Keratinocyte (primary cell): ENCODE measurements around the gene EEA1. TPM values are rescaled to one million over a fixed set of nuclear protein-coding genes. Genes with fewer than 3 reads are reported as not detected.

Source experiments
- DNase-seq: peaks from one replicate; pipeline ENCODE4 v3.0.0-alpha.2; 2011; ENCODE audit warnings: low read depth, missing footprints, low spot score
- FAIRE-seq: peaks from 2 replicates; lab custom pipeline; 2011; peaks lifted over from hg19 to GRCh38; lab: Jason Lieb, UNC
- H2AFZ ChIP-seq: 2 replicates; pipeline ENCODE4 v1.6.0; 2012; ENCODE audit warnings: low read length, control low read depth, inconsistent platforms; ENCODE audit not compliant: control insufficient read depth
- H3K27ac ChIP-seq: 2 replicates; pipeline ENCODE4 v1.5.1; 2011; ENCODE audit warnings: low read length; ENCODE audit not compliant: control insufficient read depth, insufficient read depth
- H3K27me3 ChIP-seq: 3 replicates; pipeline ENCODE4 v1.6.0; 2011; ENCODE audit warnings: low read length; ENCODE audit not compliant: control insufficient read depth, insufficient read depth; ENCODE audit errors: extremely low read depth
- H3K36me3 ChIP-seq, 2 experiments: 2 replicates in 1 of 2; 3 replicates in 1 of 2; pipeline ENCODE4 v1.5.1; 2011; ENCODE audit warnings: low read length in 2 of 2, mild to moderate bottlenecking in 1 of 2; ENCODE audit not compliant: control insufficient read depth in 2 of 2, insufficient read depth in 2 of 2; ENCODE audit errors: extremely low read depth in 1 of 2
- H3K4me1 ChIP-seq: 3 replicates; pipeline ENCODE4 v1.5.1; 2011; ENCODE audit warnings: low read length; ENCODE audit not compliant: control insufficient read depth, insufficient read depth; ENCODE audit errors: extremely low read depth
- H3K4me2 ChIP-seq: 3 replicates; pipeline ENCODE4 v1.6.0; 2011; ENCODE audit warnings: low read depth, low read length; ENCODE audit not compliant: control insufficient read depth, insufficient read depth; ENCODE audit errors: extremely low read depth
- H3K4me3 ChIP-seq, 3 experiments: fragments of 200-600 bp in 1 of 3; sonication (generic) in 1 of 3; 2 replicates in 2 of 3; 3 replicates in 1 of 3; pipeline ENCODE4 v1.5.1; 2011 to 2016; ENCODE audit warnings: low read length in 3 of 3, mild to moderate bottlenecking in 3 of 3, control low read depth in 2 of 3, inconsistent platforms in 1 of 3, low read depth in 1 of 3, mixed read lengths in 1 of 3, mixed run types in 1 of 3, moderate library complexity in 1 of 3; ENCODE audit not compliant: control insufficient read depth in 2 of 3, insufficient read depth in 2 of 3; ENCODE audit errors: extremely low read depth in 1 of 3
- H3K79me2 ChIP-seq: 2 replicates; pipeline ENCODE4 v1.6.0; 2012; ENCODE audit warnings: low read length; ENCODE audit not compliant: control insufficient read depth, insufficient read depth
- H3K9ac ChIP-seq: 3 replicates; pipeline ENCODE4 v1.6.0; 2011; ENCODE audit warnings: low read length; ENCODE audit not compliant: control insufficient read depth, insufficient read depth; ENCODE audit errors: extremely low read depth
- H3K9me1 ChIP-seq: 3 replicates; pipeline ENCODE4 v1.6.0; 2011; ENCODE audit warnings: low read length; ENCODE audit not compliant: control insufficient read depth, insufficient read depth; ENCODE audit errors: extremely low read depth
- H3K9me3 ChIP-seq: 2 replicates; pipeline ENCODE4 v1.5.1; 2012; ENCODE audit warnings: low read depth, low read length; ENCODE audit not compliant: control insufficient read depth
- H4K20me1 ChIP-seq: 3 replicates; pipeline ENCODE4 v1.6.0; 2011; ENCODE audit warnings: low read length; ENCODE audit not compliant: control insufficient read depth, insufficient read depth; ENCODE audit errors: extremely low read depth
- EZH2 ChIP-seq: IDR thresholded peaks from one replicate; pipeline ENCODE4 v1.6.1; 2012; ENCODE audit warnings: inconsistent platforms, mild to moderate bottlenecking, low read length, moderate library complexity
- dilution Hi-C: fragments of 300-500 bp; cut with MboI; formaldehyde crosslinking; loops from one replicate; pipeline ENCODE4 v1.7.0; 2020; ENCODE audit warnings: low sequenced_read_pairs; ENCODE audit not compliant: extremely low pct_ligation_motif_present
- polyA plus RNA-seq, 5 experiments: library from polyadenylated mRNA; depleted of rRNA in 3 of 5; stranded (reverse) in 3 of 5; stranded (forward) in 1 of 5; unstranded in 1 of 5; fragments of >200 nt; gene quantifications; 1 replicate in 1 of 5; 2 replicates in 3 of 5; 3 replicates in 1 of 5; pipeline versions ENCODE4 v1.2.1 to v1.2.3, GENCODE V29; 2011 to 2012; ENCODE audit warnings: missing spikeins in 2 of 5, low read depth in 1 of 5, low replicate concordance in 1 of 5
- TF ChIP-seq, protein P1 (sequence below), 3 experiments: IDR thresholded peaks in 1 of 3; conservative IDR thresholded peaks in 1 of 3; optimal IDR thresholded peaks in 1 of 3; 2 replicates in 2 of 3; 3 replicates in 1 of 3; pipeline versions ENCODE3 to v1.5.1; 2011; ENCODE audit warnings: low read length in 3 of 3, mild to moderate bottlenecking in 3 of 3, moderate library complexity in 2 of 3, control low read depth in 1 of 3, inconsistent platforms in 1 of 3; ENCODE audit not compliant: insufficient read depth in 2 of 3; ENCODE audit errors: extremely low read depth in 1 of 3

EEA1 gene
- polyA plus RNA-seq, 1 donor (not counting 4 experiments of a cell fraction or from before 2014, with no cell fraction given), result 14.3 TPM

DNA sequence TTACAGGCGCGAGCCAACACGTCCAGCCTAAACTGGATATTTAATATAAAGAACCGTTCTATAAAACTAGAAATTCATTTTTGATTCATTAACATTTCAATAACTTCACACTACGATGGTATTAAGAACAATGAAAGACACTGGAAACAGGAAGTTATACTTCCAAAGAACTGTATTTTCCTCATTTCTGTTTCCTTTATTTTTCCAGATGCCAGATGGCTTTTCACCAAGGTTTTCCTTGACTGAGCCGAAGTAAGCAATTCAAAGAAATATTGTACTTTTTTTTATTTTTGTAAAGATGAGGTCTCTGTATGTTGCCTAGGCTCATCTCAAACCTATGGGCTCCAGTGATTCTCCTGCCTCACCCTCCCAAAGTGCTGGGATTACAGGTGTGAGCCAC is 28.2 kb downstream of the EEA1 start:
- TF ChIP-seq, protein P1, sequence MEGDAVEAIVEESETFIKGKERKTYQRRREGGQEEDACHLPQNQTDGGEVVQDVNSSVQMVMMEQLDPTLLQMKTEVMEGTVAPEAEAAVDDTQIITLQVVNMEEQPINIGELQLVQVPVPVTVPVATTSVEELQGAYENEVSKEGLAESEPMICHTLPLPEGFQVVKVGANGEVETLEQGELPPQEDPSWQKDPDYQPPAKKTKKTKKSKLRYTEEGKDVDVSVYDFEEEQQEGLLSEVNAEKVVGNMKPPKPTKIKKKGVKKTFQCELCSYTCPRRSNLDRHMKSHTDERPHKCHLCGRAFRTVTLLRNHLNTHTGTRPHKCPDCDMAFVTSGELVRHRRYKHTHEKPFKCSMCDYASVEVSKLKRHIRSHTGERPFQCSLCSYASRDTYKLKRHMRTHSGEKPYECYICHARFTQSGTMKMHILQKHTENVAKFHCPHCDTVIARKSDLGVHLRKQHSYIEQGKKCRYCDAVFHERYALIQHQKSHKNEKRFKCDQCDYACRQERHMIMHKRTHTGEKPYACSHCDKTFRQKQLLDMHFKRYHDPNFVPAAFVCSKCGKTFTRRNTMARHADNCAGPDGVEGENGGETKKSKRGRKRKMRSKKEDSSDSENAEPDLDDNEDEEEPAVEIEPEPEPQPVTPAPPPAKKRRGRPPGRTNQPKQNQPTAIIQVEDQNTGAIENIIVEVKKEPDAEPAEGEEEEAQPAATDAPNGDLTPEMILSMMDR (optimal IDR thresholded peaks at IDR 0.05 in 1 of 3, IDR thresholded peaks at IDR 0.05 in 1 of 3, conservative IDR thresholded peaks at IDR 0.05 in 1 of 3; ENCODE audit: extremely low read depth in 1 of 3, insufficient read depth in 2 of 3, low read length in 3 of 3), result no peak
- TF ChIP-seq EZH2, result no peak
- no peaks in the 10 kb centered on the region for H3K9me3 ChIP-seq
- H3K27me3 ChIP-seq, result no peaks in the 10 kb centered on the region
- FAIRE-seq (no peak), DNase-seq (no peak)
- no peak overlapping the region for H3K27ac ChIP-seq
- peaks cover 0 to 1% of the 10 kb centered on the region in 2 experiments for H3K36me3 ChIP-seq
- H3K4me1 ChIP-seq, result peaks cover 20% of the 10 kb centered on the region
- H2AFZ ChIP-seq, result no peak overlapping the region
- no peak overlapping the region for H3K4me2 ChIP-seq
- no peak overlapping the region for H3K4me3 ChIP-seq
- H3K79me2 ChIP-seq, result peaks cover 65% of the 10 kb centered on the region
- dilution Hi-C loops, result no loop called here
- no peaks in the 10 kb centered on the region for H3K9me1 ChIP-seq
- no peak overlapping the region for H3K9ac ChIP-seq
- no peaks in the 10 kb centered on the region for H4K20me1 ChIP-seq

DNA sequence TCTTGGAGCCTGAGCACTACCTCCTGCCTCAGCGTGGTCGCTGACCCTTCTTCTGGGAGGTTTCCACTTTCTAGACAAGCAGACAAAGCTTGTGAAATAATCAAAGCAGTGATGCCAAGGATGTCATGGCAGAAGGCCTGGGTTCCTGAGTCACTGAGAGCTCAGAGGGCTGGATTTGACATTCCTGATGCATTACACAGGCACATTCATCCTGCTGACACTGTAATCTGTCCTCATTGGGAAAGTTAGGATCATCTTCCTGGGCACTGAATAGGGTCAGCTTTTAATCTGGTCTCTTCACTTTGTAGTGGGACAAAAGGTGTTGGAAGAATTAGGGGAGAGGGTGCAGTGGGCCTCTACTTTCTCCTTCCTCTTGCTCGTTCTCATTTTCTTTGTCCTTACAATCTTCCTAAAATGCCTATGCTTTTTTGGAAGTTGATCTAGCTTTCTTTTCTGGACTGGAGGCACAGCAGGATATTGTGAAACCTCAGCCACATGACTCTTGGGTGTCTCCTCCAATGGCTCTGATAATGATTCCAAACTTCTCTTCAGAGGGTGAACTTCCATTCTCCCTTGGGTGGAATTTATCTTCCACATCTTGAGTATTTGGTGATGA is 29.6 kb downstream of the EEA1 start:
- H3K4me2 ChIP-seq, result peak overlapping the region; percentile 97
- H3K27ac ChIP-seq, result peak overlapping the region; percentile 95
- H3K79me2 ChIP-seq, result peaks cover 56% of the 10 kb centered on the region
- H3K9me3 ChIP-seq, result no peaks in the 10 kb centered on the region
- peaks cover 20% of the 10 kb centered on the region for H3K4me1 ChIP-seq
- peaks cover 0 to 3% of the 10 kb centered on the region in 2 experiments for H3K36me3 ChIP-seq
- H3K9me1 ChIP-seq, result no peaks in the 10 kb centered on the region
- H3K27me3 ChIP-seq, result no peaks in the 10 kb centered on the region
- H2AFZ ChIP-seq, result peak overlapping the region; percentile 76
- peak overlapping the region; percentile 63 for H3K9ac ChIP-seq
- peak; percentile 99 for FAIRE-seq
- H4K20me1 ChIP-seq, result no peaks in the 10 kb centered on the region
- dilution Hi-C loops, result no loop called here
- peak; percentile 75 for DNase-seq
- TF ChIP-seq, protein P1 (optimal IDR thresholded peaks at IDR 0.05 in 1 of 3, IDR thresholded peaks at IDR 0.05 in 1 of 3, conservative IDR thresholded peaks at IDR 0.05 in 1 of 3; ENCODE audit: extremely low read depth in 1 of 3, insufficient read depth in 2 of 3, low read length in 3 of 3), result no peak
- no peak for TF ChIP-seq EZH2
- peak overlapping the region in 2 of 3 experiments; percentile 53 to 56 for H3K4me3 ChIP-seq
